Uterus (tissue), 2 donors: ENCODE measurements around the gene PRRX1.

ENCODE experiments used
- CTCF ChIP-seq, 4 experiments: fragments of 200-600 bp in 2 of 4; fragments of 450-650 bp in 2 of 4; sonication (generic) in 2 of 4; IDR thresholded peaks; one replicate each; pipeline ENCODE4 v1.5.1; 2016 to 2019; ENCODE audit warnings: antibody characterized with exemption in 4 of 4, mild to moderate bottlenecking in 2 of 4, moderate library complexity in 1 of 4
- POLR2A ChIP-seq, 2 donors: fragments of 450-650 bp; IDR thresholded peaks; one replicate each; pipeline ENCODE4 v1.6.1; 2016; ENCODE audit warnings: antibody characterized with exemption in 2 of 2, mild to moderate bottlenecking in 1 of 2, moderate library complexity in 1 of 2

- TF ChIP-seq CTCF (IDR thresholded peaks at IDR 0.05) = no peak
- TF ChIP-seq POLR2A (IDR thresholded peaks at IDR 0.05) = no peak
Measured at GRCh38 chr1:170707117-170707516, 43.2 kb downstream of the PRRX1 start.
